ENCODE results near the gene SYNM.

SYNM gene

GRCh38 chr15:99140590-99140989 lies 35.7 kb downstream of the SYNM start:
- no peak for DNase-seq (ENCODE audit: low read depth in 2 of 2)

GRCh38 chr15:99141943-99142342 lies 37.1 kb downstream of the SYNM start:
- no peak for DNase-seq (ENCODE audit: low read depth in 2 of 2)

GRCh38 chr15:99142562-99142961 lies 37.7 kb downstream of the SYNM start:
- no peak for DNase-seq (ENCODE audit: low read depth in 2 of 2)

GRCh38 chr15:99143242-99143641 lies 38.4 kb downstream of the SYNM start:
- DNase-seq (ENCODE audit: low read depth in 2 of 2): no peak

GRCh38 chr15:99143655-99144610 lies 39.1 kb downstream of the SYNM start:
- DNase-seq (ENCODE audit: low read depth in 2 of 2): no peak

- DNase-seq (ENCODE audit: low read depth in 2 of 2): no peak
These were observed 40.1 kb downstream of the SYNM start for GRCh38 chr15:99145005-99145404.

- no peak for DNase-seq (ENCODE audit: low read depth in 2 of 2)
These were observed 40.9 kb downstream of the SYNM start for GRCh38 chr15:99145778-99146177.

GRCh38 chr15:99146661-99147060 lies 41.8 kb downstream of the SYNM start:
- DNase-seq (ENCODE audit: low read depth in 2 of 2): no peak

GRCh38 chr15:99148851-99149276 lies 44.0 kb downstream of the SYNM start:
- DNase-seq (ENCODE audit: low read depth in 2 of 2): no peak

- DNase-seq (ENCODE audit: low read depth in 2 of 2): no peak
These were observed 44.5 kb downstream of the SYNM start for GRCh38 chr15:99149366-99149765.

GRCh38 chr15:99151156-99151555 lies 46.3 kb downstream of the SYNM start:
- DNase-seq (ENCODE audit: low read depth in 2 of 2): no peak

- no peak for DNase-seq (ENCODE audit: low read depth in 2 of 2)
These were observed 48.2 kb downstream of the SYNM start for GRCh38 chr15:99153026-99153535.

- no peak for DNase-seq (ENCODE audit: low read depth in 2 of 2)
These were observed 49.4 kb downstream of the SYNM start for GRCh38 chr15:99154271-99154670.

GRCh38 chr15:99155961-99156443 lies 51.1 kb downstream of the SYNM start:
- DNase-seq (ENCODE audit: low read depth in 2 of 2): no peak

- DNase-seq (ENCODE audit: low read depth in 2 of 2): no peak
These were observed 52.6 kb downstream of the SYNM start for GRCh38 chr15:99157456-99157855.

GRCh38 chr15:99158626-99159412 lies 53.9 kb downstream of the SYNM start:
- DNase-seq (ENCODE audit: low read depth in 2 of 2): no peak

- no peak for DNase-seq (ENCODE audit: low read depth in 2 of 2)
These were observed 58.6 kb downstream of the SYNM start for GRCh38 chr15:99163271-99164062.

GRCh38 chr15:99164119-99164518 lies 59.2 kb downstream of the SYNM start:
- no peak for DNase-seq (ENCODE audit: low read depth in 2 of 2)

- DNase-seq (ENCODE audit: low read depth in 2 of 2): no peak
These were observed 60.3 kb downstream of the SYNM start for GRCh38 chr15:99165020-99165790.

GRCh38 chr15:99165956-99166689 lies 61.2 kb downstream of the SYNM start:
- no peak for DNase-seq (ENCODE audit: low read depth in 2 of 2)
